Measurements from ENCODE around the gene NOP56. TPM values are rescaled to one million over a fixed set of nuclear protein-coding genes. Genes with fewer than 3 reads are reported as not detected.

The NOP56 gene
- total RNA-seq, 2 donors from 2014 or later = 386 to 432 TPM

DNA sequence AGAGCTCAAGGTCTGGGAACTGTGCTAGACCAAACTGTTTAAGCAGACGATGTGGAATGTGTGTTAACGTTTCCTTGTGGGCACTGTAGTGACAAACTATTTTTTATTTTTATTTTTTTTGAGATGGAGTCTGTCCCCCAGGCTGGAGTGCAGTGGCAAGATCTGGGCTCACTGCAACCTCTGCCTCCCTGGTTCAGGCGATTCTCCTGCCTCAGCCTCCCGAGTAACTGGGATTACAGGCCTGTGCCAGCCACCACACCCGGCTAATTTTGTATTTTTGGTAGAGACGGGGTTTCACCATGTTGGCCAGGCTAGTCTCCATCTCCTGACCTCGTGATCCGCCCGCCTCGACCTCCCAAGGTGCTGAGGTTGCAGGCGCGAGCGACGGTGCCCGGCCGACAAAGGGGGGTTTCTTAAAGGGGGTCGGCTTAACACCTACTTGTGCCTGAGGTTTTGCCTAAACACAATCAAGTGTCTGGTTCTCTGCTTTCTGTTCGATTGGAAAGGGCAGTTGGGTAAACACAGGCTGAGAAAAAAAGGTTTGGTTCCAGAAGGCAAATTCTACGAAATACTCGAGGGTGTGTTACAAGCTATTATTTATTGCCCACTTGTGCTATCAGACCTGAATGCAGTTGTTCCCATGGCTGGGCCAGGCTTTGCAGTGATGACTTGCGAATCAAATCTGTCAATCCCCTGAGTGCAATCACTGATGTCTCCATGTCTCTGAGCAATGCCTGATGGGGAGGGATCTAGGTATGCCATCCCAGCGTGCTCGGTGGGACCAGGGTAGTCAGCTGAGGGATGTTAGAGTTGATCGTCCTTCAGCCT lies 1.3 kb downstream of the NOP56 start:
- Mint-ChIP-seq H3K9me3 (no peaks in the 10 kb centered on the region), H3K27me3 (ENCODE audit: insufficient read depth) (no peaks in the 10 kb centered on the region), H3K4me1 (peaks cover 10% of the 10 kb centered on the region), H3K27ac (peak overlapping the region; percentile 94), H3K4me3 (peak overlapping the region; percentile 87), H3K36me3 (ENCODE audit: low read depth) (peaks cover 56% of the 10 kb centered on the region)
- peaks cover 7% of the 10 kb centered on the region for H3K4me1 ChIP-seq (ENCODE audit: control insufficient read depth, insufficient read depth, low read length)
- peak overlapping the region; percentile 97 for H3K4me3 ChIP-seq (ENCODE audit: low read length)
- 34 to 55% methylated on average over 12 to 24 of the region's 24 CpGs for WGBS, 2 experiments (ENCODE audit: insufficient coverage in 1 of 2, insufficient read length in 1 of 2)
- DNase-seq = peak; percentile 37
- H3K27me3 ChIP-seq (ENCODE audit: control insufficient read depth, insufficient read depth, low read length, poor library complexity, severe bottlenecking) = no peaks in the 10 kb centered on the region
- peaks cover 51% of the 10 kb centered on the region for H3K36me3 ChIP-seq (ENCODE audit: control insufficient read depth, insufficient read depth, low read length)
- H3K9ac ChIP-seq (ENCODE audit: extremely low read depth, low read length, poor library complexity, severe bottlenecking) = peak overlapping the region; percentile 94
- TF ChIP-seq, protein P1, sequence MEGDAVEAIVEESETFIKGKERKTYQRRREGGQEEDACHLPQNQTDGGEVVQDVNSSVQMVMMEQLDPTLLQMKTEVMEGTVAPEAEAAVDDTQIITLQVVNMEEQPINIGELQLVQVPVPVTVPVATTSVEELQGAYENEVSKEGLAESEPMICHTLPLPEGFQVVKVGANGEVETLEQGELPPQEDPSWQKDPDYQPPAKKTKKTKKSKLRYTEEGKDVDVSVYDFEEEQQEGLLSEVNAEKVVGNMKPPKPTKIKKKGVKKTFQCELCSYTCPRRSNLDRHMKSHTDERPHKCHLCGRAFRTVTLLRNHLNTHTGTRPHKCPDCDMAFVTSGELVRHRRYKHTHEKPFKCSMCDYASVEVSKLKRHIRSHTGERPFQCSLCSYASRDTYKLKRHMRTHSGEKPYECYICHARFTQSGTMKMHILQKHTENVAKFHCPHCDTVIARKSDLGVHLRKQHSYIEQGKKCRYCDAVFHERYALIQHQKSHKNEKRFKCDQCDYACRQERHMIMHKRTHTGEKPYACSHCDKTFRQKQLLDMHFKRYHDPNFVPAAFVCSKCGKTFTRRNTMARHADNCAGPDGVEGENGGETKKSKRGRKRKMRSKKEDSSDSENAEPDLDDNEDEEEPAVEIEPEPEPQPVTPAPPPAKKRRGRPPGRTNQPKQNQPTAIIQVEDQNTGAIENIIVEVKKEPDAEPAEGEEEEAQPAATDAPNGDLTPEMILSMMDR (conservative IDR thresholded peaks at IDR 0.05) = no peak
- no peaks in the 10 kb centered on the region for H3K9me3 ChIP-seq (ENCODE audit: control insufficient read depth, low read length)
- H3K27ac ChIP-seq (ENCODE audit: low read depth, low read length) = no peak overlapping the region

DNA sequence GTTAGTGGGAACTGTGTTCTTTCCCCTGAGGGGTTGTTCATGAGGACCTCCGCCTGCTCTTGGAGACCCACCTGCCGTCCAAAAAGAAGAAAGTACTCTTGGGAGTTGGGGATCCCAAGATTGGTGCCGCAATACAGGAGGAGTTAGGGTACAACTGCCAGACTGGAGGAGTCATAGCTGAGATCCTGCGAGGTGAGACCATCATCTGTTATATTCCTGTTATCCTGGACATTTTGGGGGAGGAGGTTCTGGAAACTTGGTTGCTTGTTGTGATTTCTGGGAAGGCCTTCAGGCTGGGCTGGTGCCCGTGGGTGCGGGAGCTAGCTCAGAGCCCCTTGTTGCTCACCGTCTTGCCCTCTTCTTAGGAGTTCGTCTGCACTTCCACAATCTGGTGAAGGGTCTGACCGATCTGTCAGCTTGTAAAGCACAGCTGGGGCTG lies 2.0 kb downstream of the NOP56 start:
- peaks cover 61% of the 10 kb centered on the region for H3K36me3 Mint-ChIP-seq (ENCODE audit: low read depth)

DNA sequence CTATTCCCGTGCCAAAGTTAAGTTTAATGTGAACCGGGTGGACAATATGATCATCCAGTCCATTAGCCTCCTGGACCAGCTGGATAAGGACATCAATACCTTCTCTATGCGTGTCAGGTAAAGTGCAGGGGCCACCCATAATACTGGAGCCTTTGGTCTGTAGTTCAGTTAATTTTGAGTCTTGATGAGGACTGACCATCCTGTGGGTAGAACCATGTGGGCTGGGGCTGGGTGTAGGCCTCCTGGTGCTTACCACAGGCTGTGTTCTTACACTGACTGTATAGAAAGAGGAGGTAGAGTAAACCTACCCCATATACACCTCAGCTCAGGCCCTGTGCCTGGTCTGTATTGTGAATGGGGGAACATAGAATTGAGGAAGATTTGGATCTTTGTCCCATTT lies 2.4 kb downstream of the NOP56 start:
- Mint-ChIP-seq H3K27me3 (ENCODE audit: insufficient read depth) (no peaks in the 10 kb centered on the region), H3K9me3 (no peaks in the 10 kb centered on the region), H3K4me1 (peaks cover 10% of the 10 kb centered on the region), H3K4me3 (peak overlapping the region; percentile 87), H3K27ac (peak overlapping the region; percentile 81), H3K36me3 (ENCODE audit: low read depth) (peaks cover 65% of the 10 kb centered on the region)
- no peaks in the 10 kb centered on the region for H3K27me3 ChIP-seq (ENCODE audit: control insufficient read depth, insufficient read depth, low read length, poor library complexity, severe bottlenecking)
- TF ChIP-seq, protein P1 (conservative IDR thresholded peaks at IDR 0.05) = no peak
- no peak for DNase-seq
- H3K4me3 ChIP-seq (ENCODE audit: low read length) = peak overlapping the region; percentile 97
- H3K36me3 ChIP-seq (ENCODE audit: control insufficient read depth, insufficient read depth, low read length) = peaks cover 60% of the 10 kb centered on the region
- H3K4me1 ChIP-seq (ENCODE audit: control insufficient read depth, insufficient read depth, low read length) = peaks cover 7% of the 10 kb centered on the region
- no peak overlapping the region for H3K9ac ChIP-seq (ENCODE audit: extremely low read depth, low read length, poor library complexity, severe bottlenecking)
- no peak overlapping the region for H3K27ac ChIP-seq (ENCODE audit: low read depth, low read length)
- no peaks in the 10 kb centered on the region for H3K9me3 ChIP-seq (ENCODE audit: control insufficient read depth, low read length)
- 94 to 95% methylated on average over 2 to 3 of the region's 3 CpGs for WGBS, 2 experiments (ENCODE audit: insufficient coverage in 1 of 2, insufficient read length in 1 of 2)

More for the DNA sequence above, 2.0 kb downstream of the NOP56 start:
- H3K27ac Mint-ChIP-seq = peak overlapping the region; percentile 81
- peaks cover 10% of the 10 kb centered on the region for H3K4me1 Mint-ChIP-seq
- Histone ChIP-seq H3K27ac (ENCODE audit: low read depth, low read length) (no peak overlapping the region), H3K9me3 (ENCODE audit: control insufficient read depth, low read length) (no peaks in the 10 kb centered on the region), H3K4me1 (ENCODE audit: control insufficient read depth, insufficient read depth, low read length) (peaks cover 7% of the 10 kb centered on the region), H3K9ac (ENCODE audit: extremely low read depth, low read length, poor library complexity, severe bottlenecking) (no peak overlapping the region), H3K4me3 (ENCODE audit: low read length) (peak overlapping the region; percentile 97), H3K27me3 (ENCODE audit: control insufficient read depth, insufficient read depth, low read length, poor library complexity, severe bottlenecking) (no peaks in the 10 kb centered on the region), H3K36me3 (ENCODE audit: control insufficient read depth, insufficient read depth, low read length) (peaks cover 57% of the 10 kb centered on the region)
- no peaks in the 10 kb centered on the region for H3K9me3 Mint-ChIP-seq
- H3K27me3 Mint-ChIP-seq (ENCODE audit: insufficient read depth) = no peaks in the 10 kb centered on the region
- no peak for DNase-seq
- H3K4me3 Mint-ChIP-seq = peak overlapping the region; percentile 87
- 94 to 97% methylated on average over 6 to 9 of the region's 9 CpGs for WGBS, 2 experiments (ENCODE audit: insufficient coverage in 1 of 2, insufficient read length in 1 of 2)
- TF ChIP-seq, protein P1 (conservative IDR thresholded peaks at IDR 0.05) = no peak
